Gastrocnemius medialis (tissue), 4 donors: ENCODE results near the gene PRPF38A. TPM values are rescaled to one million over a fixed set of nuclear protein-coding genes. Genes with fewer than 3 reads are reported as not detected.

Experiments used
- ATAC-seq, 2 donors: fragments of 150-250 bp; one replicate each; pipeline ENCODE4 v1.9.1; 2016
- DNase-seq, 2 donors: peaks; one replicate each; pipeline ENCODE4 v3.0.0-alpha.2; 2019
- H3K27ac ChIP-seq, 4 donors: fragments of 200-600 bp; sonication (generic); 1 replicate in 1 of 4; 2 replicates in 3 of 4; pipeline ENCODE4 v1.5.1; 2016 to 2018; ENCODE audit warnings: mild to moderate bottlenecking in 2 of 4, moderate library complexity in 1 of 4
- H3K27me3 ChIP-seq, 3 donors: fragments of 200-600 bp; sonication (generic) in 2 of 3; 1 replicate in 1 of 3; 2 replicates in 2 of 3; pipeline versions ENCODE4 v1.5.1 to v1.6.0; 2016 to 2019; ENCODE audit warnings: mild to moderate bottlenecking in 1 of 3, moderate library complexity in 1 of 3
- H3K36me3 ChIP-seq, 2 donors: fragments of 200-600 bp; sonication (generic) in 1 of 2; one replicate each; pipeline ENCODE4 v1.5.1; 2017 to 2018
- H3K4me1 ChIP-seq, 2 donors: fragments of 200-600 bp; sonication (generic) in 1 of 2; one replicate each; pipeline ENCODE4 v1.5.1; 2016 to 2017; ENCODE audit warnings: mild to moderate bottlenecking in 2 of 2
- H3K4me3 ChIP-seq, 4 donors: fragments of 200-600 bp; sonication (generic) in 3 of 4; 1 replicate in 1 of 4; 2 replicates in 3 of 4; pipeline ENCODE4 v1.5.1; 2016 to 2019; ENCODE audit warnings: mild to moderate bottlenecking in 2 of 4
- H3K9me3 ChIP-seq, 3 donors: fragments of 200-600 bp; sonication (generic) in 2 of 3; 1 replicate in 1 of 3; 2 replicates in 2 of 3; pipeline ENCODE4 v1.5.1; 2016 to 2019
- POLR2A ChIP-seq, 2 donors: fragments of 450-650 bp; IDR thresholded peaks; one replicate each; pipeline ENCODE4 v1.6.1; 2017; ENCODE audit warnings: antibody characterized with exemption in 2 of 2, mild to moderate bottlenecking in 2 of 2, moderate library complexity in 2 of 2
- in situ Hi-C, 4 donors: fragments of 200-750 bp; cut with MboI; loops; one replicate each; pipeline versions ENCODE4 v1.15.0 to v1.8.0; 2017; ENCODE audit warnings: low sequenced_read_pairs in 4 of 4
- intact Hi-C: fragments of 100-400 bp; cut with DNase I; formaldehyde crosslinking; loops from one replicate; pipeline ENCODE4 v1.15.1; 2023; ENCODE audit warnings: low total_unique reads
- total RNA-seq, 4 donors: library from RNA; depleted of rRNA; stranded (reverse); fragments of >200 nt; gene quantifications; one replicate each; pipeline versions ENCODE4 v1.1.0 to v1.2.3, GENCODE V29; 2016
- TF ChIP-seq, protein P1 (sequence below), 5 experiments: fragments of 450-650 bp in 3 of 5; fragments of 200-600 bp in 2 of 5; sonication (generic) in 2 of 5; IDR thresholded peaks in 4 of 5; conservative IDR thresholded peaks in 1 of 5; 1 replicate in 4 of 5; 2 replicates in 1 of 5; pipeline ENCODE4 v1.5.1; 2016 to 2019; ENCODE audit warnings: antibody characterized with exemption in 5 of 5, mild to moderate bottlenecking in 3 of 5, moderate library complexity in 3 of 5

The PRPF38A gene
- total RNA-seq, 4 donors from 2014 or later: 3.0 to 8.2 (median 5.3) TPM

DNA sequence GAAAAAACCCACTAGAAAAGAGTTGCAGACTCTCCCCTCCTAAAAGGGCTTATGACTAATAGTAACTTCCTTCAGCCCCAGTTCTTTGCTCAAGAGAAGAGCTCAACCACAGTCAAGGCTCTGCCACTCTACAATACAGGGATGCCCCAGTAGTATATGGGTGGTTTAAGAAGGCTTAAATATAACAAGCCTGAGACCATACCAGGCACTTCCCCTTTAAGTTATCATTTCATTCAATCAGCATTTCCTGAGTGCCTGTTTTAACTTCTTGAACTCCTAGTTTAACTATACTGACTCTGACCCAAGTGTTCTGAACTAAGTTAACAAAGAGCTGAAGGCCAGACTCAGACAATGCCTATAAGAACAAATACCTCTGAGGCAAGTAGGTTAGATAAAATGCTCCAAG, 19.8 kb downstream of the PRPF38A start:
- DNase-seq: no peak
- Histone ChIP-seq H3K9me3 (no peaks in the 10 kb centered on the region), H3K4me3 (no peak overlapping the region), H3K27ac (no peak overlapping the region), H3K4me1 (no peaks in the 10 kb centered on the region), H3K36me3 (peaks cover 2 to 40% of the 10 kb centered on the region in 2 donors), H3K27me3 (no peaks in the 10 kb centered on the region)
- intact Hi-C loops: no loop called here
- ATAC-seq: no peak
- no peak for TF ChIP-seq POLR2A (IDR thresholded peaks at IDR 0.05)
- in situ Hi-C loops: loop anchor here in 3 of 4 donors (25.0 kb wide), 1 partner anchor 263 kb away; the partner anchor contains the start of gene COA7 (in 3 of the 3)

DNA sequence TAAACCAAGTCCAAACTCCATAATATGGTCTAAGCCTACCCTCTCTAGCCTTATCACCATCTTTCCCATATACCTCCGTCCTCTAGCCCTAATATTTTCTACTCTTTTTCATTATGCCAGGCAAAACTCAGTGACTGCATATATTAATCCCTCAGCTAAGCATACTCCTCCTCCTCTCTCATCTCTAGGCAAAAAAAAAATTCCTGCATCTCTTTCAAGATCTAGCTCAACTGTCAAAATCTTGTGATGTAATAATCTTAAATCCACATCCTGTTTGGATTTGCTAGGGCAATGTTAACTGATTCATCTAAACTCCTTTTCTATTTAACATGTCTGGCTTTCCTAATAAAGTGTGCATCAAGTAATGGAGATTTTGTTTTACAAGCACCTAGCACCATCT, 20.4 kb downstream of the PRPF38A start:
- intact Hi-C loops (no loop called here), in situ Hi-C loops (loop anchor here (25.0 kb wide), 1 partner anchor 262 kb away; the partner anchor contains the start of gene COA7 (in 4 of the 4))
- no peaks in the 10 kb centered on the region for H3K4me1 ChIP-seq
- no peaks in the 10 kb centered on the region for H3K27me3 ChIP-seq
- no peak overlapping the region for H3K4me3 ChIP-seq
- H3K9me3 ChIP-seq: no peaks in the 10 kb centered on the region
- TF ChIP-seq, protein P1, sequence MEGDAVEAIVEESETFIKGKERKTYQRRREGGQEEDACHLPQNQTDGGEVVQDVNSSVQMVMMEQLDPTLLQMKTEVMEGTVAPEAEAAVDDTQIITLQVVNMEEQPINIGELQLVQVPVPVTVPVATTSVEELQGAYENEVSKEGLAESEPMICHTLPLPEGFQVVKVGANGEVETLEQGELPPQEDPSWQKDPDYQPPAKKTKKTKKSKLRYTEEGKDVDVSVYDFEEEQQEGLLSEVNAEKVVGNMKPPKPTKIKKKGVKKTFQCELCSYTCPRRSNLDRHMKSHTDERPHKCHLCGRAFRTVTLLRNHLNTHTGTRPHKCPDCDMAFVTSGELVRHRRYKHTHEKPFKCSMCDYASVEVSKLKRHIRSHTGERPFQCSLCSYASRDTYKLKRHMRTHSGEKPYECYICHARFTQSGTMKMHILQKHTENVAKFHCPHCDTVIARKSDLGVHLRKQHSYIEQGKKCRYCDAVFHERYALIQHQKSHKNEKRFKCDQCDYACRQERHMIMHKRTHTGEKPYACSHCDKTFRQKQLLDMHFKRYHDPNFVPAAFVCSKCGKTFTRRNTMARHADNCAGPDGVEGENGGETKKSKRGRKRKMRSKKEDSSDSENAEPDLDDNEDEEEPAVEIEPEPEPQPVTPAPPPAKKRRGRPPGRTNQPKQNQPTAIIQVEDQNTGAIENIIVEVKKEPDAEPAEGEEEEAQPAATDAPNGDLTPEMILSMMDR (IDR thresholded peaks at IDR 0.05 in 4 of 5, conservative IDR thresholded peaks at IDR 0.05 in 1 of 5): no peak
- TF ChIP-seq POLR2A (IDR thresholded peaks at IDR 0.05): no peak
- no peak overlapping the region for H3K27ac ChIP-seq
- DNase-seq (no peak), ATAC-seq (no peak)
- peaks cover 2 to 34% of the 10 kb centered on the region in 2 donors for H3K36me3 ChIP-seq

DNA sequence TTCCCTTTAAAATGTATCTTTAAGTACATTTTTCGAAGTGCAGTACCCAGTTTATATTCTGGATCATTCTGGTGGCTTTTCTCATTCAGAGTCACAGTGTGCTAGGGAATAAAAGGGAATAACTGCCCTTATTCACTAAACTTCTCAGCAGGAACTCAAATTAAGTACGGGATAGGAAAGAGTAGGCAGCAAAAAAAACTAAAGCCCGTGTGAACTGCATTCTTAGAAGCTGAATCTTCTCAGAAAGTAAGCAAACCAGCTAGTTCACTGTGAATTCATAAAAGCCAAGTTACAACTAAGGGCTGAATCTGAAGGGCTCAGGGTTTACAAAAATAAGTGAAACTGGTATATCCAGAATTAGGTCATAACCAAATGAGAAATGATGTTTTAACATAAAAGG, 22.0 kb downstream of the PRPF38A start:
- in situ Hi-C loops (loop anchor here in 1 of 4 donors (25.0 kb wide), 1 partner anchor 261 kb away; the partner anchor contains the start of gene COA7), intact Hi-C loops (no loop called here)
- H3K27ac ChIP-seq: no peak overlapping the region
- no peaks in the 10 kb centered on the region for H3K4me1 ChIP-seq
- no peaks in the 10 kb centered on the region for H3K27me3 ChIP-seq
- H3K4me3 ChIP-seq: no peak overlapping the region
- TF ChIP-seq POLR2A (IDR thresholded peaks at IDR 0.05): no peak
- TF ChIP-seq, protein P1 (IDR thresholded peaks at IDR 0.05 in 4 of 5, conservative IDR thresholded peaks at IDR 0.05 in 1 of 5): no peak
- H3K9me3 ChIP-seq: no peaks in the 10 kb centered on the region
- ATAC-seq (no peak), DNase-seq (no peak)
- H3K36me3 ChIP-seq: peaks cover 9 to 33% of the 10 kb centered on the region in 2 donors

DNA sequence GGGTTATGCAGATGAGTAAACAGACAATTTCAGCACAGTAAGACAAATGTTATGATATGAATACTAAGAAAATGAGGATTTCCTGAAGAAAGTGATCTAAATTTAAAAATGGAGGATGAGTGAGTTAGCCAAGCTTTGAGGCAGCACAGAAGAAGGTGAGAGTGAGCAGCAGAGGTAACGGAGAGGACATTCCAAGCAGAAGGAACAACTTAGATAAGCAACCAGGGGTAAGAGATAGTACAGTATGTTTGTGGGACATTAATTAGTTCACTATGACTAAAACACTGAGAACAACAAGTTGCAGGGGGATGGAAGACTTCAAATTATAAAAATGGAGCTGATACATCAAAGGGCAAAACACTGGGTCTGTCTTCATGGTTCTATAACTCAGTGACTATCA, 22.8 kb downstream of the PRPF38A start:
- no peak for TF ChIP-seq POLR2A (IDR thresholded peaks at IDR 0.05)
- TF ChIP-seq, protein P1 (IDR thresholded peaks at IDR 0.05 in 4 of 5, conservative IDR thresholded peaks at IDR 0.05 in 1 of 5): no peak
- no peaks in the 10 kb centered on the region for H3K4me1 ChIP-seq
- H3K27me3 ChIP-seq: no peaks in the 10 kb centered on the region
- no peak overlapping the region for H3K4me3 ChIP-seq
- no peaks in the 10 kb centered on the region for H3K9me3 ChIP-seq
- H3K27ac ChIP-seq: no peak overlapping the region
- intact Hi-C loops (no loop called here), in situ Hi-C loops (loop anchor here in 1 of 4 donors (25.0 kb wide), 1 partner anchor 260 kb away; the partner anchor contains the start of gene COA7)
- peaks cover 9 to 37% of the 10 kb centered on the region in 2 donors for H3K36me3 ChIP-seq
- DNase-seq (no peak), ATAC-seq (no peak)

DNA sequence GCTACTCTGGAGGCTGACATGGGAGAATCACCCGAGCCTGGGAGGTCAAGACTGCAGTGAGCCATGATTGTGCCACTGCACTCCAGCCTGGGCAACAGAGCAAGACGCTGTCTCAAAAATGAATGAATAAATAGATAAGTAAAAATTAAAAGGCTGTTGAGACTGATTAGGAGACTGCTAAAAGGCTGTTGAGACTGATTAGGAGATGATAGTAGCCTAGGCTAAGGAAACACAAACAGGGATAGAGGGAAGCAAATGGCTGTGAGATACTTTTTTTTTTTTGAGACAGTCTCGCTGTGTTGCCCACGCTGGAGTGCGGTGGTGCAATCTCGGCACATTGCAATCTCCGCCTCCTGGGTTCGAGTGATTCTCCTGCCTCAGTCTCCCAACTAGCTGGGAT, 28.4 kb downstream of the PRPF38A start:
- TF ChIP-seq, protein P1 (IDR thresholded peaks at IDR 0.05 in 4 of 5, conservative IDR thresholded peaks at IDR 0.05 in 1 of 5): no peak
- TF ChIP-seq POLR2A (IDR thresholded peaks at IDR 0.05): no peak
- Histone ChIP-seq H3K4me3 (no peak overlapping the region), H3K27ac (no peak overlapping the region), H3K27me3 (no peaks in the 10 kb centered on the region), H3K4me1 (no peaks in the 10 kb centered on the region), H3K36me3 (peaks cover 7 to 75% of the 10 kb centered on the region in 2 donors), H3K9me3 (no peaks in the 10 kb centered on the region)
- DNase-seq: no peak
- no peak for ATAC-seq
- intact Hi-C loops: no loop called here
- in situ Hi-C loops: loop anchor here in 1 of 4 donors (25.0 kb wide), 1 partner anchor 254 kb away; the partner anchor contains the start of gene COA7
